Activated CD8-positive, alpha-beta T cell treated with anti-CD3 and anti-CD28 coated beads for 36 hours (primary cell): ENCODE data around the gene UBA6. TPM values are rescaled to one million over a fixed set of nuclear protein-coding genes. Genes with fewer than 3 reads are reported as not detected.

Experiments
- ATAC-seq: fragments of 200-7000 bp; cut with Tn5 transposase; one replicate; pipeline ENCODE4 v1.10.0; 2021; ENCODE audit warnings: mild to moderate bottlenecking, moderate library complexity
- CTCF ChIA-PET: fragments of 350-600 bp; sonication (Branson Sonifier 250); formaldehyde crosslinking; loops from one replicate; lab custom pipeline; 2021; ENCODE audit warnings: antibody characterized with exemption; lab: Charles Lee
- POLR2A ChIA-PET: fragments of 350-600 bp; sonication (Branson Sonifier 250); formaldehyde crosslinking; loops from one replicate; lab custom pipeline; 2021; ENCODE audit warnings: antibody characterized with exemption; lab: Charles Lee
- DNase-seq: peaks from one replicate; pipeline ENCODE4 v3.0.0-alpha.2; 2020
- H3K27ac Mint-ChIP-seq: one replicate; pipeline ENCODE4 v1.8.0; 2021; ENCODE audit warnings: mild to moderate bottlenecking, mixed read lengths
- H3K27me3 Mint-ChIP-seq: one replicate; pipeline ENCODE4 v1.8.0; 2021; ENCODE audit warnings: mixed read lengths
- H3K36me3 Mint-ChIP-seq: one replicate; pipeline ENCODE4 v1.8.0; 2021; ENCODE audit warnings: low read depth, mixed read lengths
- H3K4me1 Mint-ChIP-seq: one replicate; pipeline ENCODE4 v1.8.0; 2021; ENCODE audit warnings: low read depth, mixed read lengths
- H3K4me3 Mint-ChIP-seq: one replicate; pipeline ENCODE4 v1.8.0; 2021; ENCODE audit warnings: mild to moderate bottlenecking, moderate library complexity, mixed read lengths
- H3K9me3 Mint-ChIP-seq: one replicate; pipeline ENCODE4 v1.8.0; 2021; ENCODE audit warnings: mixed read lengths
- intact Hi-C: fragments of 100-400 bp; cut with micrococcal nuclease; formaldehyde crosslinking; loops from one replicate; pipeline ENCODE4 v1.10.0; 2022
- total RNA-seq, 2 experiments: library from RNA; stranded (reverse); gene quantifications; one replicate each; pipeline ENCODE4 v1.2.3, GENCODE V29; 2021
- TF ChIP-seq, protein P1 (sequence below): fragments of 200-600 bp; IDR thresholded peaks from one replicate; pipeline ENCODE4 v1.8.0; 2022; ENCODE audit warnings: antibody characterized with exemption, mild to moderate bottlenecking

Gene UBA6
- total RNA-seq, 2 experiments from 2014 or later = 81.2 to 87.5 TPM

- intact Hi-C loops = no loop called here
- DNase-seq (peak; percentile 20), ATAC-seq (no peak)
- TF ChIP-seq, protein P1, sequence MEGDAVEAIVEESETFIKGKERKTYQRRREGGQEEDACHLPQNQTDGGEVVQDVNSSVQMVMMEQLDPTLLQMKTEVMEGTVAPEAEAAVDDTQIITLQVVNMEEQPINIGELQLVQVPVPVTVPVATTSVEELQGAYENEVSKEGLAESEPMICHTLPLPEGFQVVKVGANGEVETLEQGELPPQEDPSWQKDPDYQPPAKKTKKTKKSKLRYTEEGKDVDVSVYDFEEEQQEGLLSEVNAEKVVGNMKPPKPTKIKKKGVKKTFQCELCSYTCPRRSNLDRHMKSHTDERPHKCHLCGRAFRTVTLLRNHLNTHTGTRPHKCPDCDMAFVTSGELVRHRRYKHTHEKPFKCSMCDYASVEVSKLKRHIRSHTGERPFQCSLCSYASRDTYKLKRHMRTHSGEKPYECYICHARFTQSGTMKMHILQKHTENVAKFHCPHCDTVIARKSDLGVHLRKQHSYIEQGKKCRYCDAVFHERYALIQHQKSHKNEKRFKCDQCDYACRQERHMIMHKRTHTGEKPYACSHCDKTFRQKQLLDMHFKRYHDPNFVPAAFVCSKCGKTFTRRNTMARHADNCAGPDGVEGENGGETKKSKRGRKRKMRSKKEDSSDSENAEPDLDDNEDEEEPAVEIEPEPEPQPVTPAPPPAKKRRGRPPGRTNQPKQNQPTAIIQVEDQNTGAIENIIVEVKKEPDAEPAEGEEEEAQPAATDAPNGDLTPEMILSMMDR = no peak
- ChIA-PET CTCF (interaction anchor here (1.1 to 1.2 kb wide), 2 partner anchors 10 to 27 kb away, joined by 3 read pairs; no protein-coding TSS in a partner anchor), POLR2A (interaction anchor here (1.5 kb wide), 1 partner anchor 10 kb away, joined by 5 read pairs; no protein-coding TSS in a partner anchor)
- Mint-ChIP-seq H3K9me3 (peaks cover 2% of the 10 kb centered on the region), H3K27me3 (no peaks in the 10 kb centered on the region), H3K4me3 (no peak overlapping the region), H3K4me1 (peaks cover 3% of the 10 kb centered on the region), H3K27ac (no peak overlapping the region), H3K36me3 (peaks cover 21% of the 10 kb centered on the region)
Observed at GRCh38 chr4:67721770-67722597, 21.0 kb upstream of the UBA6 start.

DNA sequence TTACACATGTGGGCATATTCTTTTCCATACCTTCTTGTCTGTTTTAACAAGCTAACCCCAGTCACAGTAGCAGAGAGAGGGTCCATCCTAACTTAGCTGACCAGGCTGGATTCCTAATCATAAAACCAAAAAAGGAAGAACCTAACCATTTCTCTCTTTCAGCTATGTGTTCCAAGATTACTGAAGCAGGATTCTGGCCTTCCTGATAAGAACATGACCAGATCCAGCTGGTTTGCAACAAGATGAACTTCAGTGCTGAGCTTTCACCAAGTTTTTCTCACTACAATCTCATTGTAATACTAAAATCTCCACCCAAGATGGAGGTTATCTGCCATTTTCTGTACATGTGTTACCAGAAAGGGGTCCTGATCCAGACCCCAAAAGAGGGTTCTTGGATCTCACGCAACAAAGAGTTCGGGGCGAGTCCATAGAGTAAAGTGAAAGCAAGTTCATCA lies 20.4 kb upstream of the UBA6 start:
- no peak for DNase-seq
- intact Hi-C loops = no loop called here
- ChIA-PET POLR2A (interaction anchor here (0.6 to 1.5 kb wide), 2 partner anchors 10 to 179 kb away, joined by 3 to 5 read pairs; no protein-coding TSS in a partner anchor), CTCF (interaction anchor here (1.1 to 1.2 kb wide), 2 partner anchors 11 to 28 kb away, joined by 3 read pairs; no protein-coding TSS in a partner anchor)
- ATAC-seq = no peak
- peaks cover 28% of the 10 kb centered on the region for H3K36me3 Mint-ChIP-seq
- H3K27ac Mint-ChIP-seq = no peak overlapping the region
- no peaks in the 10 kb centered on the region for H3K27me3 Mint-ChIP-seq
- no peaks in the 10 kb centered on the region for H3K4me1 Mint-ChIP-seq
- no peak overlapping the region for H3K4me3 Mint-ChIP-seq
- TF ChIP-seq, protein P1 = no peak
- H3K9me3 Mint-ChIP-seq = no peaks in the 10 kb centered on the region

- H3K9me3 Mint-ChIP-seq = no peaks in the 10 kb centered on the region
- TF ChIP-seq, protein P1 = no peak
- intact Hi-C loops = no loop called here
- no peak overlapping the region for H3K4me3 Mint-ChIP-seq
- DNase-seq (no peak), ATAC-seq (no peak)
- H3K27me3 Mint-ChIP-seq = no peaks in the 10 kb centered on the region
- H3K4me1 Mint-ChIP-seq = no peaks in the 10 kb centered on the region
- H3K36me3 Mint-ChIP-seq = peaks cover 36% of the 10 kb centered on the region
- H3K27ac Mint-ChIP-seq = no peak overlapping the region
- POLR2A ChIA-PET = interaction anchor here (1.5 kb wide), 1 partner anchor 8 kb away, joined by 5 read pairs; no protein-coding TSS in a partner anchor
- CTCF ChIA-PET = interaction anchor here (1.0 to 1.2 kb wide), 2 partner anchors 26 to 29 kb away, joined by 3 read pairs; no protein-coding TSS in a partner anchor
Observed at GRCh38 chr4:67719953-67720617, 19.1 kb upstream of the UBA6 start.

- intact Hi-C loops = no loop called here
- peaks cover 39% of the 10 kb centered on the region for H3K36me3 Mint-ChIP-seq
- H3K4me1 Mint-ChIP-seq = peaks cover 9% of the 10 kb centered on the region
- TF ChIP-seq, protein P1 = no peak
- POLR2A ChIA-PET = no interaction called here
- H3K27me3 Mint-ChIP-seq = no peaks in the 10 kb centered on the region
- H3K4me3 Mint-ChIP-seq = no peak overlapping the region
- ATAC-seq = no peak
- peaks cover 1% of the 10 kb centered on the region for H3K9me3 Mint-ChIP-seq
- H3K27ac Mint-ChIP-seq = no peak overlapping the region
- DNase-seq = no peak
- CTCF ChIA-PET = no interaction called here
Observed at GRCh38 chr4:67718848-67719247, 17.9 kb upstream of the UBA6 start.
